ENCODE results near the gene GORASP2.

GORASP2 gene

GRCh38 chr2:170930131-170930990 is 1.3 kb downstream of the GORASP2 start:
- peak overlapping the region; percentile 91 for H3K27ac Mint-ChIP-seq
- H3K36me3 Mint-ChIP-seq (ENCODE audit: low read depth): peaks cover 17% of the 10 kb centered on the region
- H3K4me3 Mint-ChIP-seq: peak overlapping the region; percentile 89
- H3K9me3 Mint-ChIP-seq: peaks cover 11% of the 10 kb centered on the region
- intact Hi-C loops (cut with micrococcal nuclease): loop anchor here (5.0 kb wide), 1 partner anchor 232 kb away; the partner anchor contains the start of gene TLK1
- peaks cover 31% of the 10 kb centered on the region for H3K4me1 Mint-ChIP-seq (ENCODE audit: low read depth)
- H3K27me3 Mint-ChIP-seq: no peaks in the 10 kb centered on the region

GRCh38 chr2:170930991-170931266 is 1.9 kb downstream of the GORASP2 start:
- H3K27ac Mint-ChIP-seq: no peak overlapping the region
- peaks cover 31% of the 10 kb centered on the region for H3K4me1 Mint-ChIP-seq (ENCODE audit: low read depth)
- peaks cover 22% of the 10 kb centered on the region for H3K36me3 Mint-ChIP-seq (ENCODE audit: low read depth)
- peaks cover 11% of the 10 kb centered on the region for H3K9me3 Mint-ChIP-seq
- H3K4me3 Mint-ChIP-seq: no peak overlapping the region
- no peaks in the 10 kb centered on the region for H3K27me3 Mint-ChIP-seq
- intact Hi-C loops (cut with micrococcal nuclease): loop anchor here (5.0 kb wide), 1 partner anchor 231 kb away; the partner anchor contains the start of gene TLK1

- no peak overlapping the region for H3K4me3 Mint-ChIP-seq
- peaks cover 11% of the 10 kb centered on the region for H3K9me3 Mint-ChIP-seq
- peaks cover 33% of the 10 kb centered on the region for H3K36me3 Mint-ChIP-seq (ENCODE audit: low read depth)
- intact Hi-C loops (cut with micrococcal nuclease): loop anchor here (5.0 kb wide), 1 partner anchor 230 kb away; the partner anchor contains the start of gene TLK1
- H3K27ac Mint-ChIP-seq: no peak overlapping the region
- peaks cover 31% of the 10 kb centered on the region for H3K4me1 Mint-ChIP-seq (ENCODE audit: low read depth)
- H3K27me3 Mint-ChIP-seq: no peaks in the 10 kb centered on the region
Observed at GRCh38 chr2:170932166-170932565, 3.1 kb downstream of the GORASP2 start.

- no peak overlapping the region for H3K27ac Mint-ChIP-seq
- peaks cover 6% of the 10 kb centered on the region for H3K9me3 Mint-ChIP-seq
- peaks cover 36% of the 10 kb centered on the region for H3K36me3 Mint-ChIP-seq (ENCODE audit: low read depth)
- H3K4me3 Mint-ChIP-seq: no peak overlapping the region
- intact Hi-C loops (cut with micrococcal nuclease): loop anchor here (5.0 kb wide), 1 partner anchor 229 kb away; the partner anchor contains the start of gene TLK1
- H3K27me3 Mint-ChIP-seq: no peaks in the 10 kb centered on the region
- peaks cover 37% of the 10 kb centered on the region for H3K4me1 Mint-ChIP-seq (ENCODE audit: low read depth)
Observed at GRCh38 chr2:170932948-170933347, 3.9 kb downstream of the GORASP2 start.

- H3K4me1 Mint-ChIP-seq (ENCODE audit: low read depth): peaks cover 30% of the 10 kb centered on the region
- H3K27me3 Mint-ChIP-seq: no peaks in the 10 kb centered on the region
- intact Hi-C loops (cut with micrococcal nuclease): no loop called here
- H3K9me3 Mint-ChIP-seq: no peaks in the 10 kb centered on the region
- H3K4me3 Mint-ChIP-seq: no peak overlapping the region
- peaks cover 43% of the 10 kb centered on the region for H3K36me3 Mint-ChIP-seq (ENCODE audit: low read depth)
- no peak overlapping the region for H3K27ac Mint-ChIP-seq
Observed at GRCh38 chr2:170937709-170938379, 8.8 kb downstream of the GORASP2 start.

- Mint-ChIP-seq H3K27ac (no peak overlapping the region), H3K4me3 (no peak overlapping the region), H3K9me3 (no peaks in the 10 kb centered on the region), H3K27me3 (no peaks in the 10 kb centered on the region), H3K4me1 (ENCODE audit: low read depth) (peaks cover 24% of the 10 kb centered on the region), H3K36me3 (ENCODE audit: low read depth) (peaks cover 35% of the 10 kb centered on the region)
- intact Hi-C loops (cut with micrococcal nuclease): no loop called here
Observed at GRCh38 chr2:170940066-170940465, 11.0 kb downstream of the GORASP2 start.

GRCh38 chr2:170942615-170943014 is 13.6 kb downstream of the GORASP2 start:
- no peak overlapping the region for H3K27ac Mint-ChIP-seq
- peaks cover 13% of the 10 kb centered on the region for H3K36me3 Mint-ChIP-seq (ENCODE audit: low read depth)
- intact Hi-C loops (cut with micrococcal nuclease): no loop called here
- peaks cover 19% of the 10 kb centered on the region for H3K4me1 Mint-ChIP-seq (ENCODE audit: low read depth)
- no peaks in the 10 kb centered on the region for H3K27me3 Mint-ChIP-seq
- no peak overlapping the region for H3K4me3 Mint-ChIP-seq
- no peaks in the 10 kb centered on the region for H3K9me3 Mint-ChIP-seq

- Mint-ChIP-seq H3K9me3 (no peaks in the 10 kb centered on the region), H3K27me3 (no peaks in the 10 kb centered on the region), H3K4me3 (no peak overlapping the region), H3K36me3 (ENCODE audit: low read depth) (peaks cover 13% of the 10 kb centered on the region), H3K27ac (no peak overlapping the region), H3K4me1 (ENCODE audit: low read depth) (peaks cover 15% of the 10 kb centered on the region)
- intact Hi-C loops (cut with micrococcal nuclease): no loop called here
Observed at GRCh38 chr2:170943041-170943440, 14.0 kb downstream of the GORASP2 start.

- intact Hi-C loops (cut with micrococcal nuclease): no loop called here
- no peak overlapping the region for H3K4me3 Mint-ChIP-seq
- peaks cover 14% of the 10 kb centered on the region for H3K4me1 Mint-ChIP-seq (ENCODE audit: low read depth)
- H3K27ac Mint-ChIP-seq: no peak overlapping the region
- no peaks in the 10 kb centered on the region for H3K27me3 Mint-ChIP-seq
- peaks cover 13% of the 10 kb centered on the region for H3K36me3 Mint-ChIP-seq (ENCODE audit: low read depth)
- H3K9me3 Mint-ChIP-seq: no peaks in the 10 kb centered on the region
Observed at GRCh38 chr2:170943596-170943995, 14.5 kb downstream of the GORASP2 start.

GRCh38 chr2:170944545-170944944 is 15.5 kb downstream of the GORASP2 start:
- peaks cover 9% of the 10 kb centered on the region for H3K4me1 Mint-ChIP-seq (ENCODE audit: low read depth)
- H3K4me3 Mint-ChIP-seq: no peak overlapping the region
- H3K36me3 Mint-ChIP-seq (ENCODE audit: low read depth): peaks cover 12% of the 10 kb centered on the region
- H3K27ac Mint-ChIP-seq: no peak overlapping the region
- H3K27me3 Mint-ChIP-seq: no peaks in the 10 kb centered on the region
- intact Hi-C loops (cut with micrococcal nuclease): no loop called here
- no peaks in the 10 kb centered on the region for H3K9me3 Mint-ChIP-seq

- H3K36me3 Mint-ChIP-seq (ENCODE audit: low read depth): peaks cover 49% of the 10 kb centered on the region
- H3K4me1 Mint-ChIP-seq (ENCODE audit: low read depth): peaks cover 11% of the 10 kb centered on the region
- H3K9me3 Mint-ChIP-seq: no peaks in the 10 kb centered on the region
- intact Hi-C loops (cut with micrococcal nuclease): no loop called here
- H3K27ac Mint-ChIP-seq: no peak overlapping the region
- H3K27me3 Mint-ChIP-seq: no peaks in the 10 kb centered on the region
- H3K4me3 Mint-ChIP-seq: no peak overlapping the region
Observed at GRCh38 chr2:170949415-170949814, 20.4 kb downstream of the GORASP2 start.

GRCh38 chr2:170950221-170950761 is 21.2 kb downstream of the GORASP2 start:
- Mint-ChIP-seq H3K36me3 (ENCODE audit: low read depth) (peaks cover 58% of the 10 kb centered on the region), H3K27ac (peak overlapping the region; percentile 78)

GRCh38 chr2:170953941-170954340 is 24.9 kb downstream of the GORASP2 start:
- Mint-ChIP-seq H3K4me3 (no peak overlapping the region), H3K9me3 (no peaks in the 10 kb centered on the region), H3K27ac (no peak overlapping the region), H3K27me3 (no peaks in the 10 kb centered on the region), H3K4me1 (ENCODE audit: low read depth) (peaks cover 11% of the 10 kb centered on the region), H3K36me3 (ENCODE audit: low read depth) (peaks cover 94% of the 10 kb centered on the region)
- intact Hi-C loops (cut with micrococcal nuclease): no loop called here

More at GRCh38 chr2:170950221-170950761, 21.2 kb downstream of the GORASP2 start:
- Mint-ChIP-seq H3K9me3 (no peaks in the 10 kb centered on the region), H3K4me3 (peak overlapping the region; percentile 4), H3K4me1 (ENCODE audit: low read depth) (peaks cover 11% of the 10 kb centered on the region), H3K27me3 (no peaks in the 10 kb centered on the region)
- intact Hi-C loops (cut with micrococcal nuclease): no loop called here

- H3K4me3 Mint-ChIP-seq: no peak overlapping the region
- H3K9me3 Mint-ChIP-seq: no peaks in the 10 kb centered on the region
- H3K27ac Mint-ChIP-seq: no peak overlapping the region
- intact Hi-C loops (cut with micrococcal nuclease): no loop called here
- no peaks in the 10 kb centered on the region for H3K4me1 Mint-ChIP-seq (ENCODE audit: low read depth)
- peaks cover 97% of the 10 kb centered on the region for H3K36me3 Mint-ChIP-seq (ENCODE audit: low read depth)
- no peaks in the 10 kb centered on the region for H3K27me3 Mint-ChIP-seq
Observed at GRCh38 chr2:170963386-170963785, 34.3 kb downstream of the GORASP2 start.
